ENCODE data around the gene BIRC7.

BIRC7 gene

GRCh38 chr20:63284544-63284949 lies 48.8 kb downstream of the BIRC7 start:
- DNase-seq = no peak

DNA sequence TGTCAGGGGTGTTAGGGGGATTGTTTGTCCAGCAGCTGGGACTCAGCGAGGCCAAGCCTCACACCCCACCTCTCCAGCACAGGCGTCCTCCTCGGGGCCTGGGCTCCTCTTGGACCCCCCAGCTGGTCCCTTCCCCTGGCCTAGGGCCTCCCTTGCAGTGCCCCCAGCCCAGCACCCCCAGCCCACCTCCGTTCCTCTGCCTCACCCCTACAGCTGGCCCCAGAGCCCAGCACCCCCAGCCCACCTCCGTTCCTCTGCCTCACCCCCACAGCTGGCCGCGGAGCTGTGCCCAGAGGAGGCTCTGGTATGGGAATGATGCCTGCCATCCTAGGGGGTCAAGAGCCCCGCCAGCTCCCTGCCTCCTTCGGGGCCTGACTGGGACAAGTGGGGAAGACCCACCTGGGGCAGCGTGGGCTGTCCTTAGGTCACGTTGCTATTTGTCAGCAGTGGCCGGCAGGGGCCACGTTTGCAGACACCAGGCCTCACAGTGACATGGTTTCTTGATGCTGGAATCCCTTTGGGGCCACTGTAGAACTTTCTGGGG lies 49.3 kb downstream of the BIRC7 start:
- no peak for DNase-seq

GRCh38 chr20:63285636-63286615 lies 50.2 kb downstream of the BIRC7 start:
- no peak for DNase-seq

DNA sequence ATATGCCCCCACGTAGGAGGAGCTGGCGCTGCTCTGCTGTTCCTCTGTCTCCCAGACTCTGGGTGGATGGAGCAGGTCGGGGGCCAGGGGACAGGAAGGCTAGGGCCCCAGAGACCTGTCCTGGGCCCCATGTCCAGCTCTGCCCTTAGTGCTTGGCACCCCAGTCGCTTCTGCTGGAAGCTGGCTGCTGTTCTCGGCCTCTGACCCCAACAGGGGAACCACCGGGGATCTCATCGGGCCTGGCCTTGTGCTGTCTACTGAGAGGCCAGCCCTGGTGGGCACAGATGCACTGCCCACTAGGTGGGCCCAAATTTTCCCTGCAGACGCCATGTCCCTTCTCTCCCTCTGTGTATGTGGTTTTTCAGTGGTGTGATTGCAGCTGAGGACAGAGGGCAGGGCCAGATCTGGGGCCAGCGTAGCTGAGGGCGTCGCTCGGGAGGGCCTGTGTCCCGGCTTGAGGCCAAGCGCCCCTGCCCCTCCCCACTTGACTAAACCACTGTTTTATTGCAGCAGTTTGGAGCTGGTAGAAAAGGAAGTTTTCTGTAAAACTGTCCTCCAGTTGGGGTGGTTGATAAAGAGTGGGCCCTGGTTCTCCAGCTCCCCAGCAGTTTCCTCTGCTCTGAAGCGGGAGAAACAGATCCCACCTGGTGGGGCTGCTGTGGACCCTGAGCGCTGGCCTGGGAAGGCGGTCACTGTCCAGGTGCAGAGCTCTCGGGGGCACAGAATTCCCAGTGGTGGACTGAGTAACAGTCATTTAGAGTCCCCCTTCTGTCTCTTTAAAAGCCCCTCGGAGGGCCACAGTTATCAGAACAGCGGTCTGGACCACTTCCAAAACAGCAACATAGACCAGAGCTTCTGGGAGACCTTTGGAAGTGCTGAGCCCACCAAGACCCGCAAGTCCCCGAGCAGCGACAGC lies 51.3 kb downstream of the BIRC7 start:
- no peak for DNase-seq

DNA sequence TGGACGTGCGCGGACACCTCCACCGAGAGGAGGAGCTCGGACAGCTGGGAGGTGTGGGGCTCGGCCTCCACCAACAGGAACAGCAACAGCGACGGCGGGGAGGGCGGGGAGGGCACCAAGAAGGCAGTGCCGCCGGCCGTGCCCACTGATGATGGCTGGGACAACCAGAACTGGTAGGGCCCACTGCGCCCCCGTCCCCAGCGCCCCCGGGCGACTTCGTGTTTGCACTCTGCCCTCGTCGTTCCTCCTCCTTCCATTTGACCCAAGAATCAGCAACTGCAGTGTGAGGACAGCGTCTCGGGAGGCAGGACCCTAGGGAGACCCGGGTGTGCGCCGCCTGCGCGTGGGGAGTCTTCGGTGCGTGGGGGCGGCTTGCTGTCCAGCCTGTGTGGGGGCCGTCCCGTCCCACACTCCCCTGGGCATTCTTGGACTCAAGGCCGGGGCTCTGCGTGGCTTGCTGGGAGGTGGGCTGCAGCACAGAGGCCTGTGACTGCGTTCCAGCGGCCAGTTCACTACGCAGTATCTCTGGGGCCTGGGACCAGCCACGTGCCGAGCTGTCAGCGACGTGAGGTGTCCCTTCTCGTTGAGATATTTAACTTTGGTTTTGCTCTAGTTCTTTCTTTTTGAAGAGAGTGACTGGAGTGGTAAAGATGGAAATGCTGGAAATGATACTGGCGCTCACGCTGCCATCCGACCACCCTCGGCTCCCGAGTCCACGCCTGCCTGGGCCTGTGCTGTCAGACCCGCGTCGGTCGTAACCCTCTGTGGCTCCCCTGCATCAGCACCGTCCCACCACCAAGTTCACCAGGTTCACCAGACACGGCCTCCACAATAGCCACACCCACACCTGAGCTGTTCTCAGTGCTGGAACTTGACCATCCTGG lies 52.2 kb downstream of the BIRC7 start:
- DNase-seq = no peak

DNA sequence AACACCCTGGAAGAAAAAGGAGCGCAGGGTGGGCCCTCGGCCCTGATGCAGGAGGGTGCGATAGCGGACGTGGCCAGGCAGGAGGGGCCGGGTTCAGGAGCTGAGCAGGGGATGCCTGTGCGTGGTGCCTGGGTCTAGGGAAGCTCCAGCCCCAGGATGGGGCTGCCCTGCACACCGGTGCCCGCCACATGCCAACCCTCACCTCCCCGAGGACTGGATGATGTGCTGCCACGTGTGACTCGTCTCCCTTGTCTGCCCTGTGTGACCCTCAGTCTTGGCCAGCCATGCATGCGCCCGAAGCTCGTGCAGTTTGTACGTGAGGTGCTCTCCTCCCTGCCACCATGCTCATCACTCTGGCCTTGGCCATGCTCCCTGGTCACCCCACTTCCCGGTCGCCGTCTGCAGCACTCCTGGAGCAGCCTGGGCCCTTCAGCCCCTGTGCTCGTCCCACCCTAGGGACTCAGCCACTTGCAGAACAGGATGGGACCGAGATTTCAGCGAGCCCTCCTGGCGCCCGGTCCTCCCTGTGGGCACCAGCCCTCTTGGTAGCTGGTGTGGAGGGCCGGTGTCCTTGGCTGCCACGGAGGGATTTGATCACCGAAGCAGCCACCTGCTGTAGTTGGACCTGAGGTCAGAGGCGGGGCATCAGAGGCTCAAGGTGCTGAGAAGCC lies 53.0 kb downstream of the BIRC7 start:
- no peak for DNase-seq

DNA sequence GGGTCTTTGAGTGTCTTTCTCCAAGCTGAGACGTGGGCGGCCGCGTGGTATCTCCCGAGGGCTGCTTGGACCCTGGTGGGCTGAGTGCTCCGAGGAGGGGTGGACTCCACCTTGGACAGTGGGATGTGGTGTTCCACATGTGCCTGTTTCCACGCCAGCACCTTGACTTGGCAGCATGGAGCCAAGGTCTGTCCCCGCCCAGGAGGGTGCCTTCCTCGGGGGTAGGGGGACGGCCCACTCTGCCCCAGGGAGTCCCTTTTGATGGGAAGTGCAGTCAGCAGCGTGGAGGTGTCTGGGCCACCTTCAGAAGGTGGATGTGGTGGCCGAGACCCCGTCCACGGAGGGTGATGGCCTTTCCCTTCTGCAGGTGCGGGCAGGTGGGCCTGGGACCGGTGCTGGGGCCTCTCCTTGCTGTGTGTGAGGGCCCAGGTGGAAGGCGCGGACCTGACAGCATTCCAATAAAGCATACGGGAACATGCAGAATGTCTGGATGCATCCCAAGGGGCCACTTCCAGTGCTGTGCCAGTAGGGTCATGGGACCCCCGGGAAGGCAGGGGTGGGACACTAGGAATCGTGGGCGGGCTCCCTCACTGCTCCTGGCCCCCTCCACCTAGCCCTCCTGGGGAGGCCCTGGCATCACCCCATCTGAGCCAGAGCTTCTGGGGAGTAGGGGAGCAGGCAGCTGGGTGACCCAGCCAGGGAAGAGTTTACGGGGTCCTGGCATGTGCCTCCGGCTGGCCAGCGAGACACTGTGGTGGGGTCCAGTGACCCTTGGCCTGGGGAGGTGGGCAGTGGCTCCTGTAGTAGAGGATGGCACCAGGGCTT lies 53.8 kb downstream of the BIRC7 start:
- no peak for DNase-seq

All from amniotic stem cell (primary cell).